ENCODE results near the gene NLK. TPM values are rescaled to one million over a fixed set of nuclear protein-coding genes. Genes with fewer than 3 reads are reported as not detected.

The NLK gene
- total and polyA plus RNA-seq, 2 of the 13 experiments (the other 11 are each of a cell fraction or from before 2014, with no cell fraction given) = 13.4 to 14.6 TPM

- Histone ChIP-seq H4K20me1 (ENCODE audit: insufficient read depth, low read length) (no peaks in the 10 kb centered on the region), H3K4me3 (replicated peaks in 1 of 3; ENCODE audit: insufficient read depth in 1 of 3, low read depth in 2 of 3, low read length in 3 of 3) (no peak overlapping the region), H3K9ac (ENCODE audit: insufficient read depth, low read depth, low read length) (no peak overlapping the region), H3K27ac (ENCODE audit: extremely low read length, insufficient read depth, low read length) (no peak overlapping the region), H2AFZ (ENCODE audit: low read length) (no peak overlapping the region), H3K36me3 (replicated peaks in 1 of 2; ENCODE audit: control insufficient read depth in 1 of 2, insufficient read depth in 2 of 2, low read length in 2 of 2) (no peaks in the 10 kb centered on the region), H3K79me2 (ENCODE audit: insufficient read depth, low read length) (peaks cover 9% of the 10 kb centered on the region), H3K27me3 (ENCODE audit: control insufficient read depth in 1 of 2, insufficient read depth in 2 of 2, low read length in 2 of 2) (no peaks in the 10 kb centered on the region), H3K4me2 (ENCODE audit: low read depth, low read length) (no peak overlapping the region), H3K9me3 (ENCODE audit: low read length) (no peaks in the 10 kb centered on the region), H3K4me1 (ENCODE audit: insufficient read depth, low read length) (peaks cover 8% of the 10 kb centered on the region; the same call in 1 of the 2 replicates)
- no peak for ATAC-seq
- BruUV-seq (replicated peaks) = no TSS peak
- POLR2A ChIA-PET = no interaction called here
- DNase-seq (ENCODE audit: low spot score) = no peak
- intact Hi-C loops (cut with micrococcal nuclease; ENCODE audit: unreplicated experiment) (no loop called here), in situ Hi-C loops (cut with HindIII; ENCODE audit: extremely low pct_ligation_motif_present, low pct_unique_long_range_greater_than_20kb) (no loop called here)
- FAIRE-seq = no peak
- TF ChIP-seq CREB1 (IDR thresholded peaks at IDR 0.05) (0 out of 2 replicates have a peak, but pooled peaks have one; percentile 6), CREB1 (CRISPR knock-in tag; IDR thresholded peaks at IDR 0.05) (no peak), TGIF2 (CRISPR knock-in tag; IDR thresholded peaks at IDR 0.05) (no peak), MEF2D (CRISPR knock-in tag; IDR thresholded peaks at IDR 0.05) (no peak), ZNF749 (CRISPR knock-in tag; IDR thresholded peaks at IDR 0.05; ENCODE audit: borderline replicate concordance) (no peak), ATF7 (IDR thresholded peaks at IDR 0.05) (0 out of 2 replicates have a peak, but pooled peaks have one; percentile 14), ATF7 (CRISPR knock-in tag; IDR thresholded peaks at IDR 0.05) (no peak)
- CTCF ChIA-PET (ENCODE audit: low intra/inter-chr PET ratio, low total read pairs) = no interaction called here
Observed at GRCh38 chr17:28087743-28088142, 45.3 kb downstream of the NLK start.

GRCh38 chr17:28090551-28090950 is 48.1 kb downstream of the NLK start:
- WGBS (ENCODE audit: low lambda C conversion rate) = 97% methylated on average over 4 of the region's 4 CpGs
- CTCF ChIA-PET (ENCODE audit: low intra/inter-chr PET ratio, low total read pairs) = no interaction called here
- in situ Hi-C loops (cut with HindIII; ENCODE audit: extremely low pct_ligation_motif_present, low pct_unique_long_range_greater_than_20kb) = no loop called here
- Histone ChIP-seq H3K4me1 (ENCODE audit: insufficient read depth, low read length) (peaks cover 14% of the 10 kb centered on the region), H3K9ac (ENCODE audit: insufficient read depth, low read depth, low read length) (no peak overlapping the region), H3K36me3 (replicated peaks in 1 of 2; ENCODE audit: control insufficient read depth in 1 of 2, insufficient read depth in 2 of 2, low read length in 2 of 2) (no peaks in the 10 kb centered on the region), H3K27me3 (ENCODE audit: control insufficient read depth in 1 of 2, insufficient read depth in 2 of 2, low read length in 2 of 2) (no peaks in the 10 kb centered on the region), H3K79me2 (ENCODE audit: insufficient read depth, low read length) (peaks cover 9% of the 10 kb centered on the region), H2AFZ (ENCODE audit: low read length) (no peak overlapping the region), H3K27ac (ENCODE audit: extremely low read length, insufficient read depth, low read length) (no peak overlapping the region), H3K4me3 (replicated peaks in 1 of 3; ENCODE audit: insufficient read depth in 1 of 3, low read depth in 2 of 3, low read length in 3 of 3) (no peak overlapping the region), H3K9me3 (ENCODE audit: low read length) (no peaks in the 10 kb centered on the region), H3K4me2 (ENCODE audit: low read depth, low read length) (no peak overlapping the region), H4K20me1 (ENCODE audit: insufficient read depth, low read length) (no peaks in the 10 kb centered on the region)
- POLR2A ChIA-PET = no interaction called here
- intact Hi-C loops (cut with micrococcal nuclease; ENCODE audit: unreplicated experiment) = no loop called here
- no peak for FAIRE-seq
- no peak for ATAC-seq
- peak; percentile 46 to 64; a peak in 3 of 4 replicates for TF ChIP-seq MAFK (conservative IDR thresholded peaks at IDR 0.05 in 1 of 2, IDR thresholded peaks at IDR 0.05 in 1 of 2; ENCODE audit: low read length in 2 of 2)
- 0 out of 2 replicates have a peak, but pooled peaks have one; percentile 15 for TF ChIP-seq MAFF (IDR thresholded peaks at IDR 0.05; ENCODE audit: low read depth, low read length)
- no peak for TF ChIP-seq ZNF639 (CRISPR knock-in tag; conservative IDR thresholded peaks at IDR 0.05)
- no TSS peak for BruUV-seq (replicated peaks)
- no peak for DNase-seq (ENCODE audit: low spot score)
